Measurements from ENCODE around the gene ZNF181. TPM values are rescaled to one million over a fixed set of nuclear protein-coding genes. Genes with fewer than 3 reads are reported as not detected.

Gene ZNF181
- total and polyA plus RNA-seq, 4 donors = 5.6 to 17.7 (median 7.2) TPM

- no peaks in the 10 kb centered on the region for H3K27me3 ChIP-seq (ENCODE audit: control insufficient read depth in 3 of 3, insufficient read depth in 3 of 3, low read length in 2 of 3)
- WGBS, 2 donors = 96 to 98% methylated on average over 3 of the region's 3 CpGs
- peaks cover 0 to 32% (median 18%) of the 10 kb centered on the region in 4 donors for H3K9me3 ChIP-seq (ENCODE audit: control insufficient read depth in 4 of 4, insufficient read depth in 3 of 4, low read length in 3 of 4)
- no peak overlapping the region for H3K4me3 ChIP-seq
- H3K4me1 ChIP-seq (ENCODE audit: control insufficient read depth in 5 of 5, insufficient read depth in 5 of 5, low read length in 5 of 5) = peaks cover 0 to 10% (median 6%) of the 10 kb centered on the region in 5 donors
- H3K36me3 ChIP-seq (ENCODE audit: control insufficient read depth in 4 of 4, insufficient read depth in 4 of 4, low read length in 4 of 4) = peaks cover 33 to 73% (median 49%) of the 10 kb centered on the region in 4 donors
- H3K27ac ChIP-seq (ENCODE audit: low read depth in 1 of 2, low read length in 1 of 2) = no peak overlapping the region
- ATAC-seq (ENCODE audit: insufficient read depth, low FRiP score) (no peak), DNase-seq (no peak)
- TF ChIP-seq CTCF (IDR thresholded peaks at IDR 0.05; ENCODE audit: control extremely low read depth, extremely low read depth) = no peak
- no peak overlapping the region for H3K9ac ChIP-seq (ENCODE audit: insufficient read depth in 1 of 2, low read length in 2 of 2)
These were observed 33.9 kb downstream of the ZNF181 start for GRCh38 chr19:34767951-34768350.

- no peak for TF ChIP-seq CTCF (IDR thresholded peaks at IDR 0.05; ENCODE audit: control extremely low read depth, extremely low read depth)
These were observed 38.9 kb downstream of the ZNF181 start, which contains the start of gene ZNF599 for GRCh38 chr19:34772697-34773554. Gene ZNF599, minus strand, starts transcription at chr19:34773215. Its CDS starts 374 bp downstream, at chr19:34772841.

GRCh38 chr19:34773555-34773864 is 39.5 kb downstream of the ZNF181 start:
- WGBS, 2 donors = 75 to 85% methylated on average over 2 of the region's 2 CpGs
- H3K4me1 ChIP-seq (ENCODE audit: control insufficient read depth in 5 of 5, insufficient read depth in 5 of 5, low read length in 5 of 5) = peaks cover 0 to 10% (median 6%) of the 10 kb centered on the region in 5 donors
- DNase-seq = no peak
- H3K36me3 ChIP-seq (ENCODE audit: control insufficient read depth in 4 of 4, insufficient read depth in 4 of 4, low read length in 4 of 4) = peaks cover 5 to 21% (median 7%) of the 10 kb centered on the region in 4 donors
- no peak overlapping the region for H3K27ac ChIP-seq (ENCODE audit: low read depth in 1 of 2, low read length in 1 of 2)
- no peaks in the 10 kb centered on the region for H3K27me3 ChIP-seq (ENCODE audit: control insufficient read depth in 3 of 3, insufficient read depth in 3 of 3, low read length in 2 of 3)
- ATAC-seq (ENCODE audit: insufficient read depth, low FRiP score) = no peak
- no peak overlapping the region for H3K9ac ChIP-seq (ENCODE audit: insufficient read depth in 1 of 2, low read length in 2 of 2)
- TF ChIP-seq CTCF (IDR thresholded peaks at IDR 0.05; ENCODE audit: control extremely low read depth, extremely low read depth) = no peak
- H3K9me3 ChIP-seq (ENCODE audit: control insufficient read depth in 4 of 4, insufficient read depth in 3 of 4, low read length in 3 of 4) = peaks cover 0 to 7% (median 0%) of the 10 kb centered on the region in 4 donors
- H3K4me3 ChIP-seq = no peak overlapping the region

More at GRCh38 chr19:34772697-34773554, 38.9 kb downstream of the ZNF181 start, which contains the start of gene ZNF599:
- Histone ChIP-seq H3K4me3 (peak within 1 kb of the TSS; percentile 83), H3K9me3 (ENCODE audit: control insufficient read depth in 4 of 4, insufficient read depth in 3 of 4, low read length in 3 of 4) (peaks cover 0 to 11% (median 0%) of the 10 kb centered on the region in 4 donors), H3K9ac (ENCODE audit: insufficient read depth in 1 of 2, low read length in 2 of 2) (peak within 1 kb of the TSS; percentile 67 to 69), H3K36me3 (ENCODE audit: control insufficient read depth in 4 of 4, insufficient read depth in 4 of 4, low read length in 4 of 4) (peaks cover 8 to 25% (median 10%) of the 10 kb centered on the region in 4 donors), H3K27me3 (ENCODE audit: control insufficient read depth in 3 of 3, insufficient read depth in 3 of 3, low read length in 2 of 3) (no peaks in the 10 kb centered on the region), H3K27ac (ENCODE audit: low read depth in 1 of 2, low read length in 1 of 2) (peak within 1 kb of the TSS; percentile 79 to 87), H3K4me1 (ENCODE audit: control insufficient read depth in 5 of 5, insufficient read depth in 5 of 5, low read length in 5 of 5) (peaks cover 0 to 10% (median 6%) of the 10 kb centered on the region in 5 donors)
- DNase-seq = peak; percentile 92 to 96 (median 94)
- 3% methylated on average over 68 to 69 of the region's 69 CpGs for WGBS, 2 donors
- peak; percentile 98 for ATAC-seq (ENCODE audit: insufficient read depth, low FRiP score)
